Bone marrow (tissue), 2 donors: ENCODE results near the gene THOP1.
"Not testable (repeated sequence)": the region's sequence is repeated elsewhere in the genome, so short reads cannot be mapped to it uniquely, and the experiment has no call there.

Experiments
- DNase-seq, 2 donors: peaks; one replicate each; lab custom pipeline; 2025; lab: John Stamatoyannopoulos, UW

The THOP1 gene

DNA sequence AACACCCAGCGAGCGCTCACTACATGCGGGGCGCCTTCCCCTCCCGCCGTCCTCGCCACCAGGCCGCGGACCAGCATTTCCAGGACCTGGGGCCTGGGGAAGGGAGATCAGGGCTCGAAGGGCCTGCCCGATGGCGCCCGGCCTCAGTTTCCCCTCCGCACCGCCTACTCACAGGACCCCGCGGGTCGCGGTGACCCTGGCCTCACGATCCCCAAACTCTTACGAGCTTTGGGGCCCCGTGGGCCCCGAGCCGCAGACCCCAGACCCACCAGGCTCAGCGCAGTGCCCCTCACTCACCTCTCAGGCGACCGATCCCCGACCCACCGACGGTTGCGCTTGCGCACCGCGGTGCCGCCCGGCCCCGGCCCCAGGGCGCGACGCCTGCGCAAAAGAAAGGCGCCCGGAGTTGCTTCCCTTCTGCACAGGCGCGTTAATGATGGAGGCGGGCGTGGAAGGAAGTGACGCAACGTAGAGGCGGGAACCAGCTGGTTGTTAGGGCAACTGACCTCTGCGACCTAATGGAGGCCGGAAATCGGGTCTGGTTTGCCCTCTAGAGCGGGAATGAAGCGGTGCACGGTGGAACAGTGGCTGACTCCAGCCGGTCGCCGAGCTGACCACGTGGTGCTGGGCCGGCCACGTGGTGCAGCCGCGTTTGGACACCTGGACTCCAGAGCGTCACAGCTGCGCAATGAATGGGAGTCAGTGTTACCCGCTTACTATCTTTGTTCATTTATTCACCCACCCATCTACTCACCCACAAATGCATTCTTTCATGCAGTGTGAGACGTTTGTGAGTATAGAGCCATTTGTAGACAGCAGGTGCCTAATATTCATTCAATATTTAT lies 2.1 kb upstream of the THOP1 start, which contains the start of gene SGTA:
Gene SGTA, minus strand, starts transcription at position 338 of the 845 bp plus-strand sequence. CDS start 14,205 bp downstream, outside the sequence.
- DNase-seq: peak; percentile 85 to 97

DNA sequence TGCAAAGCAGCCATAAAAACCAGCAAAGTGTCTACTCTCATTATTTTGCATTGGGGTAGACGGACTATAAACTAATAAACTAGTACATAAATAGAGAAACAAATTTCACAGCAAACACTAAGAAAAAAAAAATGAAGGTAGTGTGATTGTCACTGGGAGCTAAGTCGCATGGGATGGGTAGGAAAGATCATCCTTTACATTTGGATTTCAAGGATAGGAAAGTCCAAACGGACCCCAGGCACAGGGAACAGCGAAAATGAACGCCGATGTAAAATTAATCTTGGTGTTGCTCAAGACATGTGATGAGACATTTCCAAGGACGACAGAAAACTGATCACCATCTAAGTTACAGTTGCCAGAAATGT lies 1.5 kb upstream of the THOP1 start:
- DNase-seq: no peak

DNA sequence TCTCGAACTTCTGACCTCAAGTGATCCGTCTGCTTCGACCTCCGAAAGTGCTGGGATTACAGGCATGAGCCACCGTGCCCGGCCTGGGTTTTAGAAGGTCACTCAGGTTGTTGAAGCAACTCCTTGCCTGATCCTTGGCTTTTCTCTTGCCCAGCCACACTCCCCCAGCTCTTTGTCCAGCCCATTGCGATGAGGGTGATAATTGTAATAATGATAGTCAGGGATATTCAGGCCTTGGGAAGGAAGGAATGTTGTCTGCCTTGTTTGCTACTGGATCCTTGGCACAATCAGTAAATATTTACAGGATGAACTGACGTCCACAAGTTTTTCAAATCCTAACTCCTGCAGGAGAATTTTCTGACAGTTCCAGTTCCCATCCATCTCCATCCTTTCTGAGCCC lies 1.8 kb downstream of the THOP1 start:
- no peak for DNase-seq

DNA sequence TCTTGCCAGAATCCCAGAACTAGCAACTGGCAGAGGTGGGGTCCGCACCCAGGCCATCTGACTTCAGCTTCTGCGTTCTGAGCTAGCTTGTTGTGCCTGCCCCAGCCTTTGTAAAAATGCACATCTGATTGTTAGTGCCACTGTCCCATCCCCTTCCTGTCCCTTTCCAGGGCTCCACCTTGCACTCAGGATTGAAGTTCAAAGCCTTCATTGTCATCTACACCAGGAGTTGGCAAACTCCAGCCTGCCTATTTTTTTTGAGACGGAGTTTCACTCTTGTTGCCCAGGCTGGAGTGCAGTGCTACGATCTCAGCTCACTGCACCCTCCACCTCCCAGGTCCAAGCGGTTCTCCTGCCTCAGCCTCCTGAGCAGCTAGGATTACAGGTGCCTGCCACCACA lies 2.9 kb downstream of the THOP1 start:
- no peak for DNase-seq

DNA sequence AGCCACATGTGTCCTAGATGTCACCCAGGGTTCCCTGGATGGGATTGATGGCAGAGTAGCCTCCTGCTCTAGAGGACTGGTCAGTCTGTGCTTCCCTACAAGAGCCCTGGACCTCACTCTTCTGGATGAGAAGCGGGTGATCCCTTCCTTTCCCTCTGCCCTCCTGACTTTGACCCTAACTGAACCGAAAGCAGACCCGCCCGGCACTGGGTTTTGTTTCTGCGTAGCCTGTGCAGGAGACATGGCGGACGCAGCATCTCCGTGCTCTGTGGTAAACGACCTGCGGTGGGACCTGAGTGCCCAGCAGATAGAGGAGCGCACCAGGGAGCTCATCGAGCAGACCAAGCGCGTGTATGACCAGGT lies 4.9 kb downstream of the THOP1 start:
- no peak for DNase-seq

DNA sequence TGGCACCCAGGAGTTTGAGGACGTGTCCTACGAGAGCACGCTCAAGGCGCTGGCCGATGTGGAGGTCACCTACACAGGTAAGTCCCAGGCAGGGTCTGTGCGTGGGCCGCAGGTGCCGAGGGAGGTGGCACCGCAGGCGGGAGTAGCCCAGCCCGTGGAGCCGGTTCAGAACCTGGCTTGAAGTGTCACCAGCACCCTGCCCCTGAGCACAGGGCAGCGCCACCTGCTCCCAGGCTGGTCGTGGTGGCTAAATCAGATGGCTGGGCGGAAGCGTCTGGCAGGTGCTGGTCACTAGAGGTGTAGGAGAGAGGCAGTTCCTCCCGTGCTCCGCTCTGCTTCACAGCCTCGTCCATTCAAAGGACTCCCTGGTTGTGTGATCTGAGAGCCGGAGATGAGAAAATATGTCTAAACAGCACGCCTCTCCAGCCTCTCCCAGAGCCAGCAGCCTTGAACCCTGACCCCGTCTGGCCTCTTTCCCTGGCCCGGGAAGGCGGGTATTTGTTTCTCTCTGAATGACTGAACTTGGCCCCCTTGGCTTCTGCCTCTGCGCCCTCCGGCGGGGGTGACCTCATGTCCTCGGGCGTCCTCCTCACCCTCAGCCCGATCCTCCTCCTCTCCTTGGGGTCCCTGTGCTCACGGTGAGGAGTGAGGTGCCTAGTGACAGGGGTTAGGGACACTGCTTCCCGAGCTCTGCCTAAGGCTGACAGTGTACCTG lies 5.4 kb downstream of the THOP1 start:
- DNase-seq: no peak

DNA sequence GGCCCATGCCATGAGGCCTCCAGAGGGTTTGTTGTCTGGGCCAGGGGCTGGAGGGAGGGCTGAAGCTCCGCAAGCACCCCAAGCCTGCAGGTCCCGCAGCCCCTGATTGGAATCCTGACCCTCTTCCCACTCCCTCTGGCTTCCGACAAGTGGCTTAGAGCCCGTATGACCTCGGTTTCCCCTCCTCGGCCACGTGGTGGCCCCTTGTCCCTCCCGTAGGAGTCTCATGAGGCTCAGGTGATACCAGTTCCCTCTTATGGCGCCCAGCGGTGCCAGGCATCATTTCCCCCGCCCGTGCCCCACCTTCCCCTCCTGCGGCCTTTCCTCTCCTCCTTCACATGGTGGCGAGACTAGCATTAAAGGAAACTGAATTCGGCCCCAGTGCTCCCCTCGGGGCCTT lies 6.1 kb downstream of the THOP1 start:
- no peak for DNase-seq

DNA sequence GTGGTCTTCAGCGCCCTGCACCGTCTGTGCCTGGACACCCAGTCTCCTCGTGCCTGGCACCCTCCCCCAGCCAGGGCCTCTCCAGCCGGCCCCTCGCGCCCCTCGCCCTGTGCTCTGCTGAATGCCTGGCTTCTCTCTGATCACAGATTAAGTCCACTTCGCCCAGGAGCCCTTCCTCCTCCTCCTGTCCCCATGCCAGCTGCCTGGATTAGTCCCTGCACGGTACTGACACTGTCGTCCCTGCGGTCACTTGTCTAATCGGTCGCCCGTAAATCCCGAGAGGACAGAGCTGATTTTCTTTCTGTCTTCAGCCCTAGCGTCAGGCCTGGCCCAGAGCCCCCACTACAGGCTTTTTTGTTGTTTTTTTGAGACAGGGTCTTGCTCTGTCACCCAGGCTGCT lies 6.6 kb downstream of the THOP1 start:
- no peak for DNase-seq

DNA sequence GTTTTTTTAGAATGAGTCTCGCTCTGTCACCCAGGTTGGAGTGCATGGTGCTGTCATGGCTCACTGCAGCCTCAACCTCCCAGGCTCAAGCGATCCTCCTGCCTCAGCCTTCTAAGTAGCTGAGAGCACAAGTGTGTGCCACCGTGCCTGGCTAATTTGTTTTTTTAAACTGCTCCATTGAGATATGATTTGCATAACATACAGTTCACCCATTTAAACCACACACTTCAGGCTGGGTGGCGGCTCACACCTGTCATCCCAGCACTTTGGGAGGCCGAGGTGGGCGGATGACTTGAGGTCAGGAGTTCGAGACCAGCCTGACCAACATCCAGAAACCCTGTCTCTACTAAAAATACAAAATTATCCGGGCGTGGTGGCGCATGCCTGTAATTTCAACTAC lies 7.4 kb downstream of the THOP1 start:
- DNase-seq: not testable (repeated sequence)

DNA sequence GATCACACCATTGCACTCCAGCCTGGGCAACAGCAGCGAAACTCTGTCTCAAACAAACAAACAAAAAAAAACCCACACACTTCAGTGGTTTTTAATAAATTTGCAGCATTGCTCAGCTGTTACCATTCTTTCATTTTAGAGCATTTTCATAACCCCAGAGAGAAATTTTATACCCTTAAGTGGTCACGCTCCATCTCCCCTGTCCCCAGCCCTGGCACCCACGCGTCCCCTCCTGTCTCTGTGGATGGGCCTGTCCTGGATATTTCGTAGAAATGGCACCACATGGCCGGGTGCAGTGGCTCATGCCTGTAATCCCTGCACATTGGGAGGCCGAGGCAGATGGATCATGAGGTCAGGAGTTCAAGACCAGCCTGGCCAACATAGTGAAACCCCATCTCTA lies 7.8 kb downstream of the THOP1 start:
- DNase-seq: no peak

DNA sequence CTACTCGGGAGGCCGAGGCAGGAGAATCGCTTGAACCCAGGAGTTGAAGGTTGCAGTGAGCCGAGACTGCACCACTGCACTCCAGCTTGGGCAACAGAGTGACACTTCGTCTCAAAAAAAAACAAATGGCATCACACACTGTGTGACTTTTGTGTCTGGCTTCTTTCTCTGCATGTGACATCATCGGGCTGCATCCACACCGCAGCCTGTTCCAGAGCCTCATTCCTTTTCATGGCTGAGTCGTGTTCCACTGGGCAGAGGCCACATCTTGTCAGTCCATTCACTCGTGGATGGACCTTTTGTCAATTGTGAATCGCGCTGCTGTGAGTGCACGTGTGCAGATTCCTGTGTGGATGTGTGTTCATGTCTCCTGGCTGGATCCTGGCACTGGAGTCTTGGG lies 8.3 kb downstream of the THOP1 start:
- DNase-seq: no peak

DNA sequence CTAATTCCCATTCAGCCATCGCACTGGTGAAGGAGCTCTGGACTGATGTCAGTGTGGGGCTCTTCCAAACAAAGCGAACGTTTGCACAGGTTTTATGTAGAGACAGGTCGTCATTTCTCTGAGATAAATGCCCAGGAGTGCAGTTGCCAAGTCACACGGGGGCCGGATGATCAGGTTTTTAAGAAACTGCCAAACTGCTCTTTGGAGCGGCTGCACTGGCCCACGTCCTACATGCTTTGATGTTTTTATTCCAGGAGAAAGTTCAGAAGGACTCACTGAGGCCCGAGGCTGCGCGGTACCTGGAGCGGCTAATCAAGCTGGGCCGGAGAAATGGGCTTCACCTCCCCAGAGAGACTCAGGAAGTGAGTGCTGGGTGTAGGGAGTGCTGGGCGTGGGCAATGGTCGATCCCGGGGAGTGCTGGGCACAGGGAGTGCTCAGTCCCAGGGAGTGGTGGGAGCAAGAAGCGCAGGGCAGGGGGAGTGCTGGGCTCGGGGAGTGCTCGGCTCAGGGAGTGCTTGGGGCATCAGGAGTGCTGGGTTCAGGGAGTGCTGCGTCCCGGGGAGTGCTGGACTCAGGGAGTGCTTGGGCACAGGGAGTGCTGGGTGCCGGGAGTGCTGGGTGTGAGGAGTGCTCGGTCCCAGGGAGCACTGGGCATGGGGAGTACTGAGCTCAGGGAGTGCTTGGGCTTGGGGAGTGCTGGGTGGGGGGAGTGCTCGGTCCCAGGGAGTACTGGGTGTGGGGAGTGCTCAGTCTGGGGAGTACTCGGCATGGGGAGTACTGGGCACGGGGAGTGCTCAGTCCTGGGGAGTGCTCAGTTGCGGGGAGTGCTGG lies 10.7 kb downstream of the THOP1 start:
- no peak for DNase-seq

DNA sequence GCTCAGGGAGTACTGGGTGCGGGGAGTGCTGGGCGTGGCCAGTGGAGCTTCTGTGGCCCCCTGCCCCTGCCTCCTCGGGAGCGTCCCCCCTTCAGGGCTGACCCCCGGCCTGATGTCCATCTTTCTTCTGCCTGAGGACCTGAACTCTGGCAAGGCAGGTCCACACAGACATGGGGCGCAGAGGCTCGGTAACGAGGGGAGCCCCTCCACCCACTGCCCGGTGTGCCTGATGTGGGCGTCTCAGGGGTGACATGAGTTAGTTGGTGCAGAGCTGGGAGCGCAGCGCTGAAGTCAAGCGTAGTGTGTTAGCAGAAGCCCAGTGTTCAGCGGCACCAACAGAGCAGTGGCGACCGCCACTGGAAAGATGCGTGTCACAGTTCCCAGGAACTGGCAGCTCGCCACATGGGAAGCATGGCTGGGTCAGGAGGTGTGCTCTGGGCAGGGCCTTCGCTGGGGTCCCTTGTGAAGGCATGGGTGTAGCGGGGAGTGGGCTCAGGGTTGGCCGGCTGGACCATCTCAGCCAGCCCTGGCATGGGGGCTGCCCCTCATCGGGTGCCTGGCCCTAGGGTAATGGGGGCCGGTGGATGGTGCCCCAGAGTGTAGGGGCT lies 11.5 kb downstream of the THOP1 start:
- no peak for DNase-seq

DNA sequence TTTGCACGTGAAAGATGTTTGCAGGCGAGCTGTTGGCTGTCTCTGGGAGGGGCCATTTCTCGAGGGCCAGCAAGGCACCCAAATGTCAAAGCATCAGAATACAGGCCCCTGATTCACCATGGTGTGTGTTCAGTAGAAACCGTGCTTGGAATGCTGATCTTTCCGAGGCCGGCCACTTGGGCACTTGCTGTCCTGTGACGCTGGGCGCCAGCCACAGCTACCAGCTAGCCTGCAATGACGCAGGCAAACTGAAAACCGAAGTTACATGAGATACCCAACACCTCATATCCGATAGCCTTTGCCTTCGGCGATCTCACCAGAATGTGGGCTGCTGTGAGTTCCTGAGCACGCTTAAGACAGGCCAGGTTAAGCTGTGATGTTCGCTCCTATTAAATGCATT lies 12.0 kb downstream of the THOP1 start:
- no peak for DNase-seq

DNA sequence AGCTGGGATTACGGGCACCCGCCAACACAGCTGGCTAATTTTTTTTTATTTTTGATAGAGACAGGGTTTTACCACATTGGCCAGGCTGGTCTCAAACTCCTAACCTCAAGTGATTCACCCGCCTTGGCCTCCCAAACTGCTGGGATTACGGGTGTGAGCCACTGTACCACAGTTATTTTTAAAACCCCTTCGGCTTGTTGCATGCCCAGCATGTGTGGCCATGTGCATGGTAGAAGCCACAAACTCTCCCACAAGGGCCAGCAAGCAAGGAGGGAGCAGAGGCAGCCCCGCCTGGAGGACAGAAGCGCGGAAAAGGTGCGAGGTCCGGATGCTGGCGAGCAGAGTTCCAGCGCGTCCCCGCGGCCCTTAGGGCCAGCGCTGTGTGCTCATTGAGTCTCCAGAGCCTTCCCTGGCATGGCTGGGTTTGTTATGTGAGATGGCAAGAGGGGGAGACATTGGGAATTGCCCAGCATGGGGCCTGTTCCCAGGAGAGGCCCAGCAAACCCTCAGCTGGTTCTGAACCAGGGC lies 12.9 kb downstream of the THOP1 start:
- no peak for DNase-seq

DNA sequence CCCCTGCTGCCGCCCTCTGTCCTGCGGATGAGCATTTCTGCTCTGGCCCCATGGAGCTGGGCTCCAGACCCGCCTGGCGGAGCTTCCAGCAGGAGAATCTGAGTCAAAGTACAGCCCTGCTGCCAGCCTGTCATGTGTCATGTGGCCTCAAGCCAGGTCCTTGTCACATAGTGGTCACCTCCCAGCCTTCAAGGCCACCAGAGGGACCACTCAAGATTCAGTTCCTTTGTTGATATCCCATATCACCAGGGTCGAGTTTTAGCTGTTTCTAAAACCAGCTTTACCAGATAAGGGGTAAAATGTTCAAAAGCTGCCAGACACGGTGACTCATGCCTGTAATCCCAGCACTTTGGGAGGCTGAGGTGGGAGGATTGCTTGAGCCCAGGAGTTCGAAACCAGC lies 13.4 kb downstream of the THOP1 start:
- DNase-seq: no peak

DNA sequence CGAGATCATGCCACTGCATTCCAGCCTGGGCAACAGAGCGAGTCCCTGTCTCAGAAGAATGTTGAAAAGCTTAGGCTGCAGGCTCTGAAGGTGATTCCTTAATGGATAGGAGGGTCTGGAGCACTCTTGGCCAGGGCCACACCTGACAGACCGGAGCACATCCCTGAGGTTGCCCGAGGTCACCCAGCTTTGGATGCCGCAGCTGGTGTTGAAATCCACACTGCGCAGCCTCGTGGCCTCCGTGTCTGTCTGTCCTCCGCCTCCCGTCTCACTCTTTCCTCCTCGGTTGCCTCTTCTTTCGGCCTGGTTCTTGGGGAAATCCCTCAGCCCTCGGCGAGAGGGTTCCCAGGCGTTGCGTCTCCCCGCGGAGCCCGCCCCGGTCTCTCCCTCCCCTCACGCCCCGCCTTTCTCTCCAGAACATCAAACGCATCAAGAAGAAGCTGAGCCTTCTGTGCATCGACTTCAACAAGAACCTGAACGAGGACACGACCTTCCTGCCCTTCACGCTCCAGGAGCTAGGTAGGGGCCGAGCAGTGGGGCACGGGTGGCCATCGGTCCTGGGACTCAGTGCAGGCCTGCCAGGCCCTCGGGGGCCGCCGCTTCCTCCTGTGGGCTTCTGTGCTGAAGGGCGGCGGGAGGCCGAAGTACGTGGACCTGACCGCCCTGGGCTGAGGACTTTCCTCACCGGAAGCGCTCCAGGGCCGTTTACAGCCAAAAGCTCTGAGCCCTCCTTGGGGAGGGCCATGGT lies 14.1 kb downstream of the THOP1 start:
- DNase-seq: no peak

DNA sequence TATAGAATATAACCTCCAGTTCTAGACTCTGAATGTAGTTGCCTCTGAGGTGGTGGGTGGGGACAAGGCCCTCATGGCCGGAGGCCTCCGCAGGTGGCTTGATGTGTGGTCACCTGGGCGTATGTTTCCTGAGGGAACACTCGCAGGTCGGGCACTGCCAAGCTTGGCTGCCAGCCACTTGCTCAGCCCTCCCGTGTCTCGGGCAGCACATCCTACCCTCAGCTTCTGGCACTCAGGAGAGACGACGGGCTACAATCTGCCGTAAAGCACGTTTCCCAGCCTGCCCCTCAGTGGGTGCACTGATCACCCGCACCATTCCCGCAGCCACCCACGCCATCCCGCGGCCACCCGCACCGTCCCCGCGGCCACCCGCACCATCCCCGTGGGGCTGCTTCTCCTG lies 15.2 kb downstream of the THOP1 start:
- no peak for DNase-seq

DNA sequence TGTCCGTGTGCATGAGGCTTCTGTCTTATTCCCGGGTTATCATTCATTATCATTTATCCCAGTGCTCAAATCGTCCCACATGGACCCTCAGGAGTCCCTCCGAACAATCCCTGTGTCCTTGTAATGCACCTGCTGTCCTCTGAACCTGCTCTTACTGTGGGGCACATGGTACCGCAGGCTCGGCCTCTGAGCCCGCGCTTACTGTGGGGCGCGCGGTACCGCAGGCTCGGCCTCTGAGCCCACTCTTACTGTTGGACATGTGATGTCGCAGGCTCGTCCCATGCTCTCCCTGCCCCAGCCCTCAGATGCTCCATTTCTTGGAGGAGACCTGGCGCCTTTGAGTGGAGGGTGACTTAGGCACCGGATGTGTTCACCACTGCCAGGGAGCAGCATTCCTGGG lies 17.5 kb downstream of the THOP1 start:
- no peak for DNase-seq

DNA sequence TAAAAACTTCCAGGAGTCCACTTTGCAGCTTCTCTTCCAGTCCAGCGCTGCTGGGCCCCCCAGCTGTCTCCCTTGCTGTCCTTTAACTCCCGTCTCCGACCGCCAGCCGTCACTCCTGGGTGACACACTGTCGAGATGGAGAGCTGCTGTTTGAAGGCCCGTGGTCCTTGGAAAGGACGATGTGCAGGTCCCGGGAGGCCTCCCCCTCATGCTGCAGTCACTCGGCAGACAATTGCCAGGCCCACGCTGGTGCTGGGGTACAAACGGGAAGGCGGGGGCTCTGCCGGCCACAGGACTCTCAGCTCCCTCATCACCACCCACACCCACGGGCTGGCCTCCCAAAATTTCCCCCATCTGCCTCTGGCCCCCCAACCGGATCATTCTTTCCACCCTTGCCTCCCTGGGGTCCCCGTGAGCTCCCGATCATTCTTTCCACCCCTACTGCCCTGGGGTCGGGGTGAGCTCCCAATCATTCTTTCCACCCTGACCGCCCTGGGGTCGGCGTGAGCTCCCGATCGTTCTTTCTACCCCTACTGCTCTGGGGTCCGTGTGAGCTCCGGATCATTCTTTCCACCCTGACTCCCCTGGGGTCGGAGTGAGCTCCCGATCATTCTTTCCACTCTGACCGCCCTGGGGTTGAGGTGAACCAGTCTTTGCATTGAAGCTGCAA lies 18.3 kb downstream of the THOP1 start:
- DNase-seq: no peak
